Keratinocyte (primary cell): Measurements from ENCODE around the gene CLDND1.

Experiments
- CTCF ChIP-seq, 3 experiments: IDR thresholded peaks in 1 of 3; conservative IDR thresholded peaks in 1 of 3; optimal IDR thresholded peaks in 1 of 3; 2 replicates in 2 of 3; 3 replicates in 1 of 3; pipeline versions ENCODE3 to v1.5.1; 2011; ENCODE audit warnings: low read length in 3 of 3, mild to moderate bottlenecking in 3 of 3, moderate library complexity in 2 of 3, control low read depth in 1 of 3, inconsistent platforms in 1 of 3; ENCODE audit not compliant: insufficient read depth in 2 of 3; ENCODE audit errors: extremely low read depth in 1 of 3
- EZH2 ChIP-seq: IDR thresholded peaks from one replicate; pipeline ENCODE4 v1.6.1; 2012; ENCODE audit warnings: inconsistent platforms, mild to moderate bottlenecking, low read length, moderate library complexity

DNA sequence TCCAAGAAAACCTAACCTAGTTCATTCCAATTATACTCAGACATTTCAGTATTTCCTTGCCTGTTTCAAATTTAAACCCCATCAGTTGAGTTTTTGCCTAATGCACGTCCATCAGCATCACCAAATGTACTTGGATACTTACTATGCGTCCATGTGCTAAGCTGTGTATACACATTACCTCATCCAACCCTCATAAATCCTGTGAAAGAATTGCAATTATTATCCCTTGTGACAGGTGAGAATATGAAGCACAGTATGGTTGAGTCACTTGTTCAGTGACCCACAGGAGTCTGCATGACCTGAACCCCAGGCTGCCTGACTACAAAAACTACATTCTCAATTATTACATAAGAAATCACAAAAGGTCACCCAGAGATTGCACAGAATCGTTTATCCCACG lies 22.7 kb downstream of the CLDND1 start:
- TF ChIP-seq CTCF (optimal IDR thresholded peaks at IDR 0.05 in 1 of 3, IDR thresholded peaks at IDR 0.05 in 1 of 3, conservative IDR thresholded peaks at IDR 0.05 in 1 of 3; ENCODE audit: extremely low read depth in 1 of 3, insufficient read depth in 2 of 3, low read length in 3 of 3) (no peak), EZH2 (no peak)
